Chondrocyte (in vitro differentiated cells): Measurements from ENCODE around the gene EPHB1. TPM values are rescaled to one million over a fixed set of nuclear protein-coding genes. Genes with fewer than 3 reads are reported as not detected.

Source experiments
- DNase-seq: peaks from one replicate; pipeline ENCODE4 v3.0.0; 2021; ENCODE audit warnings: mixed read lengths, low spot score
- H3K27ac Mint-ChIP-seq: one replicate; pipeline ENCODE4 v1.8.0; 2021; ENCODE audit warnings: mild to moderate bottlenecking, moderate library complexity, mixed read lengths; ENCODE audit not compliant: unreplicated experiment
- H3K27me3 Mint-ChIP-seq: 2 replicates; pipeline ENCODE4 v1.8.0; 2021; ENCODE audit warnings: low read depth, mixed read lengths
- H3K36me3 Mint-ChIP-seq: 2 replicates; pipeline ENCODE4 v1.8.0; 2021; ENCODE audit warnings: low read depth, mixed read lengths
- H3K4me1 Mint-ChIP-seq: 2 replicates; pipeline ENCODE4 v1.8.0; 2021; ENCODE audit warnings: low read depth, mild to moderate bottlenecking, mixed read lengths
- H3K4me3 Mint-ChIP-seq: one replicate; pipeline ENCODE4 v1.8.0; 2021; ENCODE audit warnings: mild to moderate bottlenecking, moderate library complexity, mixed read lengths; ENCODE audit not compliant: unreplicated experiment
- H3K9me3 Mint-ChIP-seq: 2 replicates; pipeline ENCODE4 v1.8.0; 2021; ENCODE audit warnings: low read depth, mixed read lengths
- CTCF ChIP-seq: fragments of 200-600 bp; sonication (generic); IDR thresholded peaks from 2 replicates; pipeline ENCODE4 v1.5.0; 2021; ENCODE audit warnings: antibody characterized with exemption, mild to moderate bottlenecking, moderate library complexity
- total RNA-seq: library from RNA; stranded (reverse); gene quantifications from 3 replicates; pipeline ENCODE4 v1.2.1, GENCODE V29; 2021

EPHB1 gene
- total RNA-seq, 1 donor from 2014 or later: 1.7 TPM

GRCh38 chr3:134928392-134928791 lies 133.3 kb downstream of the EPHB1 start:
- no peaks in the 10 kb centered on the region for H3K27me3 Mint-ChIP-seq
- H3K4me1 Mint-ChIP-seq: no peaks in the 10 kb centered on the region
- no peaks in the 10 kb centered on the region for H3K36me3 Mint-ChIP-seq
- peaks cover 13% of the 10 kb centered on the region for H3K9me3 Mint-ChIP-seq
- no peak overlapping the region for H3K4me3 Mint-ChIP-seq
- H3K27ac Mint-ChIP-seq: no peak overlapping the region
- DNase-seq: no peak
- TF ChIP-seq CTCF: no peak

GRCh38 chr3:134928819-134929218 lies 133.8 kb downstream of the EPHB1 start:
- no peak for DNase-seq
- H3K36me3 Mint-ChIP-seq: no peaks in the 10 kb centered on the region
- no peak for TF ChIP-seq CTCF
- peaks cover 12% of the 10 kb centered on the region for H3K9me3 Mint-ChIP-seq
- H3K4me3 Mint-ChIP-seq: no peak overlapping the region
- H3K27me3 Mint-ChIP-seq: no peaks in the 10 kb centered on the region
- H3K4me1 Mint-ChIP-seq: no peaks in the 10 kb centered on the region
- H3K27ac Mint-ChIP-seq: no peak overlapping the region

- TF ChIP-seq CTCF: no peak
- H3K4me3 Mint-ChIP-seq: no peak overlapping the region
- H3K4me1 Mint-ChIP-seq: no peaks in the 10 kb centered on the region
- peaks cover 2% of the 10 kb centered on the region for H3K9me3 Mint-ChIP-seq
- H3K36me3 Mint-ChIP-seq: no peaks in the 10 kb centered on the region
- no peak for DNase-seq
- H3K27ac Mint-ChIP-seq: no peak overlapping the region
- no peaks in the 10 kb centered on the region for H3K27me3 Mint-ChIP-seq
Observed at GRCh38 chr3:134929976-134930375, 134.9 kb downstream of the EPHB1 start.

- Mint-ChIP-seq H3K27me3 (no peaks in the 10 kb centered on the region), H3K27ac (no peak overlapping the region), H3K36me3 (no peaks in the 10 kb centered on the region), H3K4me1 (no peaks in the 10 kb centered on the region), H3K4me3 (no peak overlapping the region), H3K9me3 (no peaks in the 10 kb centered on the region)
- no peak for DNase-seq
- TF ChIP-seq CTCF: no peak
Observed at GRCh38 chr3:134931045-134931785, 136.2 kb downstream of the EPHB1 start.

- no peak for TF ChIP-seq CTCF
- no peak for DNase-seq
- Mint-ChIP-seq H3K4me1 (no peaks in the 10 kb centered on the region), H3K4me3 (no peak overlapping the region), H3K36me3 (no peaks in the 10 kb centered on the region), H3K27ac (no peak overlapping the region), H3K9me3 (no peaks in the 10 kb centered on the region), H3K27me3 (no peaks in the 10 kb centered on the region)
Observed at GRCh38 chr3:134932035-134932434, 137.0 kb downstream of the EPHB1 start.
